GM18870 (cell line): ENCODE results near the gene AIPL1.

Source experiments
- ATAC-seq: cut with Tn5 transposase; IDR thresholded peaks from one replicate; pipeline ENCODE4 v1.9.1; 2021; ENCODE audit warnings: moderate library complexity; ENCODE audit not compliant: unreplicated experiment

Gene AIPL1

DNA sequence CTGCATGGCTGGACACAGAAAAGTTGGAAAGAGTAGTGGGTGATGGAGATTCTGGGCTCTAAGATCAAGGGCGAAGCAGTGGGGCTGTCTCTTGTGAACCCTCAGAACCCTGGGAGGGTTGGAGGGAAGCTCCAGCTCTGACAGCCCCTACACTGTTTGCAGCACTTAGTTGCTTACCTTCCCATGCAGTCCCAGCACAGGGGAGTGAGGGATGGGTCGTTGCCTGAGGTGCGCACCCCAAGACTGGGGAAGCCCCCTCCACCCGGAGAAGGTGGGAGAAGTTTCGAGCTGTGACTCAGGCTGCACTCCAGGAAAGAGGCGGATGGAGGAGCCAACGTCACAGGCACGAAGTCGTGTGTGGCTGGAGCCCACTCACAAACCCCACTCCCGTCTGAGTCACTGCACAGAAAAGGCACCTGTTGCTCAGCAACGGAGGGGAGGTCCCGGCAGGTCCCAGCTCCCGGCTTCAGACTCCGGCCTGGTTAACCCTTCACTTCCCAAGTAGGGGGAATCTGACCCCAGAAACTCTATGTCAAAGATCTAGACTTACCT is 60.1 kb downstream of the AIPL1 start:
- ATAC-seq, result no peak

DNA sequence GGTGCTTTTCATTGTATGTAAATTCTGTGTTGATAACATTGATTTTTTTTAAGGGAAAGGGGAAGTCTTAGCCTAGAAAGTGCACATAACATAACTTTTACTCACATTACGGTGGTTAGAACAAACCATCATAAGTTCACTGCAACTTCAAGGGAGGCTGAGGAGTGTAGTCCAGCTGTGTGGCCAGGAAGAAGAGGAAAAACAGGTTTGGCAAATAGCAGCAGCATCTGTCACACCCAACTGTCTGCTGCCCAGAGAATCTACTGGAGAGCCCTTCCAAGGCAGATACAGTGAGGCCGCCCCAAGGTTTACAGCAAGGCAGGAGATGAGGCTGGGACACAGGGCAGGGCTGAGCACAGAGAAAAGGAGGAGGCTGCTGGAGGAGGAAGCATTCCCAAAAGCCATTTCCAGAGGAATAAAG is 60.6 kb downstream of the AIPL1 start:
- ATAC-seq, result no peak
